SK-N-SH (cell line): Measurements from ENCODE around the gene ALDH1L1.

Source experiments
- NRF1 ChIP-seq: IDR thresholded peaks from 2 replicates; pipeline ENCODE4 v1.6.1; 2012; ENCODE audit warnings: low read depth, mild to moderate bottlenecking, low read length
- TF ChIP-seq, protein P1 (sequence below): fragments of 200-600 bp; sonication (generic); IDR thresholded peaks from 2 replicates; pipeline ENCODE4 v1.6.1; 2017; ENCODE audit warnings: antibody characterized with exemption, mild to moderate bottlenecking, moderate library complexity

DNA sequence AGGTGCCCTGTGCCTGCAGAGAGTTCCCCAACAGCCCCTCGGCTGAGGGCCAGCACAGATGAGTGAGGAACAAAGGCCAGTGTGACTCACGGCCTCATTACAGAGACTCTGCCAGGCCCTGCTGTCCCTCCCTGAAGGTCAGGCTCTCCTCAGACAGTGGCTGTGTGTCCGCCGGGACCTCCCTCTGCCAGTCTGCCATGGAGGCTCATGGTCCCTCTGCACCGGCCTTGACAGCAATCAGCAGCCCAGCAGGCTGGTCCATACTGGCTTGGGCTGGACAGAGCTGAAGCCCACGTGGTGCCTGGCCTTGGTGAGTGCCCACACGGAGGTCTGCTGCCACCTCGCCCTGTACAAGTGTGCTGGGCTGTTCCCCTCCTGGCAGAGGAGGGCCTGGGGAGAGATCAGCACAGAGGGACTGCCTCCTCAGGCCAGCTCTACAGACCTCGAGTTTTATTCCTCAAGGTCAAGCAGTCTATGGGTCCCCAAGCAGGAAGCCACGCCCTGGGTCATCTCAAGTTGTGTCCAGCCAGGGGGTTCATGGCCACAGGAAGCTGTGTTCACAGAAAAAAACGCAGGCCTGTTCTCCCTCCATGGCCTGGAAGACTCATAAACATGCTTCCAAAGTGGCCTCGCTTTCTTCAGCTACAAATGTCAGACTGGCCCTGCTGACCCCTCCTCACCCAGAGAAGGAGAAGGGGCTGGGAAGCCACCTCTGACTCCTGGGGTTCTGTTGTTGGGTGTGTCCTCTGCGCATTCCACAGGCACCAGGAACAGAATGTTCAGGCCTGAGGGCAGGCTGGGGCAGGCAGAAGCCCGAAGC lies 123.5 kb downstream of the ALDH1L1 start:
- TF ChIP-seq NRF1, result no peak
- TF ChIP-seq, protein P1, sequence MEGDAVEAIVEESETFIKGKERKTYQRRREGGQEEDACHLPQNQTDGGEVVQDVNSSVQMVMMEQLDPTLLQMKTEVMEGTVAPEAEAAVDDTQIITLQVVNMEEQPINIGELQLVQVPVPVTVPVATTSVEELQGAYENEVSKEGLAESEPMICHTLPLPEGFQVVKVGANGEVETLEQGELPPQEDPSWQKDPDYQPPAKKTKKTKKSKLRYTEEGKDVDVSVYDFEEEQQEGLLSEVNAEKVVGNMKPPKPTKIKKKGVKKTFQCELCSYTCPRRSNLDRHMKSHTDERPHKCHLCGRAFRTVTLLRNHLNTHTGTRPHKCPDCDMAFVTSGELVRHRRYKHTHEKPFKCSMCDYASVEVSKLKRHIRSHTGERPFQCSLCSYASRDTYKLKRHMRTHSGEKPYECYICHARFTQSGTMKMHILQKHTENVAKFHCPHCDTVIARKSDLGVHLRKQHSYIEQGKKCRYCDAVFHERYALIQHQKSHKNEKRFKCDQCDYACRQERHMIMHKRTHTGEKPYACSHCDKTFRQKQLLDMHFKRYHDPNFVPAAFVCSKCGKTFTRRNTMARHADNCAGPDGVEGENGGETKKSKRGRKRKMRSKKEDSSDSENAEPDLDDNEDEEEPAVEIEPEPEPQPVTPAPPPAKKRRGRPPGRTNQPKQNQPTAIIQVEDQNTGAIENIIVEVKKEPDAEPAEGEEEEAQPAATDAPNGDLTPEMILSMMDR, result no peak
